ENCODE results near the gene KCNJ8.
"Not testable (repeated sequence)": the region's sequence is repeated elsewhere in the genome, so short reads cannot be mapped to it uniquely, and the experiment has no call there.

Gene KCNJ8

DNA sequence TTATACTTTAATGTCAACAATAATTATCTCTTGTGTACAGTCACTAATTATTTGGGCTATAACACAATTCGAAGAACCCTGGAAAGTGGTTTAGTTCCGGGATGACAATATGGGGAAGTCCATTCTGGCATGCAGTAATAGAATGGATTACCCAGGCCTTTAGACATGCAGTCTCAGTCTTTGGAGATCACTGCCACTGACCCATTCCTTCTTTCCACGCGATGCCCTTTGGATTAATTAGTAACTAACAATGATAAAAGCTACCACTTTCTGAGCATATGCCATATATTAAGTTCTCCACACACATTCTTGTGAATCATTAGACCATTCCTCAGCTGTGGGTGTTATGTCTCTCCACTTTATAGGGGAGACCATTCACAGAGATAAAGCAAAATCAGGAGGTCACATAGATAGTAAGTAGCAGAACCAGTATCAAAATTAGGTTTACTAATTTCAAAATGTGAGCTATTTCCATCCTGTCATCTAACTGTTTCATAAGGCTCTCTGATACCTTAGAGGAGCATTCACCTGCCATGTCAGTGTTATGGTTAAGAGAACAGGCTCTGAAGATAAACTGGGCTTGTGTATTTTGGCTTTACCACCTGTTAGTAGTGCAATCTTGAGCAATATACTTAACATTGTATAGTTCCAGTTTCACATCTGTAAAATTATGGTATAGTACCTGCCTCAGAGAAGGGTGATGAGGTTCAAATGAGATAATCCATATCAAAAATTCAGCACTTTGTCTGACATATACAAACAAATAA lies 27.2 kb upstream of the KCNJ8 start:
- H3K4me3 ChIP-seq (ENCODE audit: low read depth, low read length) = no peak overlapping the region
- in situ Hi-C loops (cut with HindIII; ENCODE audit: low sequenced_read_pairs) = no loop called here
- no peak for DNase-seq (ENCODE audit: low read depth, low spot score)
- TF ChIP-seq, protein P1, sequence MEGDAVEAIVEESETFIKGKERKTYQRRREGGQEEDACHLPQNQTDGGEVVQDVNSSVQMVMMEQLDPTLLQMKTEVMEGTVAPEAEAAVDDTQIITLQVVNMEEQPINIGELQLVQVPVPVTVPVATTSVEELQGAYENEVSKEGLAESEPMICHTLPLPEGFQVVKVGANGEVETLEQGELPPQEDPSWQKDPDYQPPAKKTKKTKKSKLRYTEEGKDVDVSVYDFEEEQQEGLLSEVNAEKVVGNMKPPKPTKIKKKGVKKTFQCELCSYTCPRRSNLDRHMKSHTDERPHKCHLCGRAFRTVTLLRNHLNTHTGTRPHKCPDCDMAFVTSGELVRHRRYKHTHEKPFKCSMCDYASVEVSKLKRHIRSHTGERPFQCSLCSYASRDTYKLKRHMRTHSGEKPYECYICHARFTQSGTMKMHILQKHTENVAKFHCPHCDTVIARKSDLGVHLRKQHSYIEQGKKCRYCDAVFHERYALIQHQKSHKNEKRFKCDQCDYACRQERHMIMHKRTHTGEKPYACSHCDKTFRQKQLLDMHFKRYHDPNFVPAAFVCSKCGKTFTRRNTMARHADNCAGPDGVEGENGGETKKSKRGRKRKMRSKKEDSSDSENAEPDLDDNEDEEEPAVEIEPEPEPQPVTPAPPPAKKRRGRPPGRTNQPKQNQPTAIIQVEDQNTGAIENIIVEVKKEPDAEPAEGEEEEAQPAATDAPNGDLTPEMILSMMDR (IDR thresholded peaks at IDR 0.05; ENCODE audit: low read depth, low read length) = no peak

DNA sequence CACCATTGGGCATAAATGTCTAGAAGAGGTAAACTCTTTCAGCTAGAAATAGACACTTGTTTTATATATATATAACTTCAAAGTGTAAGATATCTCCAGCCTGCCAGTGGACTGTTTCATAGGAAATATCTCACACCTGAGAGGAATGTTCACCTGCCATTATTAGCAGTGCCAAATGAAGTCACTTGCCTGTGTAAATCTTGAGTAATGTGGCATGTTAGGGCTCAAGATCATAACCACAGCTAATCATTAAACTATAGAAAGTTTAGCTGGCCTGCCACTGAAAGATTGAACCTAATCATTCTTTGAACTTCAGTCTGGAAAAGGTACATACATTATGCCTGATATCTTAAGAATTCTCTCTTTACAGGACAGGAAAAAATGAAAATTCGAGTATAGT lies 25.5 kb upstream of the KCNJ8 start:
- H3K4me3 ChIP-seq (ENCODE audit: low read depth, low read length) = no peak overlapping the region
- DNase-seq (ENCODE audit: low read depth, low spot score) = no peak
- TF ChIP-seq, protein P1 (IDR thresholded peaks at IDR 0.05; ENCODE audit: low read depth, low read length) = no peak
- in situ Hi-C loops (cut with HindIII; ENCODE audit: low sequenced_read_pairs) = no loop called here

DNA sequence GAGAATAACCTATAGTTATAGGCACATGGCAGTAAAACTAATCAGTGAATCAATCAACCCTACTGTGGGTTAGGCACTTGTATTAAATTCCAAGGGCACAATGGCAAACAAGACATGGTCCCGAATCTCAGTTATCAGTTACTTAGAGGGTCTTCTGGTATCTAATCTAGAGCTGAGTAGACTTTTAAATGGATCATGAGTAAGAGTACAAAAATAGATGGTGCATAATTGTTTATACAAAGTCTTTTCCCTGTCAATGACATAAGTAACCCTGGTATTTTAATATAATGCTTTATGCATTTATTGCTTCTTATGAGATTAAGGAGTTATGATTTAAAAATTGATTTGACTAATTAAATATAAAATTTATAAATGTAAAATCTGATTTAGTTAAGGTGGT lies 23.0 kb upstream of the KCNJ8 start:
- in situ Hi-C loops (cut with HindIII; ENCODE audit: low sequenced_read_pairs) = no loop called here
- TF ChIP-seq, protein P1 (IDR thresholded peaks at IDR 0.05; ENCODE audit: low read depth, low read length) = no peak
- DNase-seq (ENCODE audit: low read depth, low spot score) = no peak
- no peak overlapping the region for H3K4me3 ChIP-seq (ENCODE audit: low read depth, low read length)

DNA sequence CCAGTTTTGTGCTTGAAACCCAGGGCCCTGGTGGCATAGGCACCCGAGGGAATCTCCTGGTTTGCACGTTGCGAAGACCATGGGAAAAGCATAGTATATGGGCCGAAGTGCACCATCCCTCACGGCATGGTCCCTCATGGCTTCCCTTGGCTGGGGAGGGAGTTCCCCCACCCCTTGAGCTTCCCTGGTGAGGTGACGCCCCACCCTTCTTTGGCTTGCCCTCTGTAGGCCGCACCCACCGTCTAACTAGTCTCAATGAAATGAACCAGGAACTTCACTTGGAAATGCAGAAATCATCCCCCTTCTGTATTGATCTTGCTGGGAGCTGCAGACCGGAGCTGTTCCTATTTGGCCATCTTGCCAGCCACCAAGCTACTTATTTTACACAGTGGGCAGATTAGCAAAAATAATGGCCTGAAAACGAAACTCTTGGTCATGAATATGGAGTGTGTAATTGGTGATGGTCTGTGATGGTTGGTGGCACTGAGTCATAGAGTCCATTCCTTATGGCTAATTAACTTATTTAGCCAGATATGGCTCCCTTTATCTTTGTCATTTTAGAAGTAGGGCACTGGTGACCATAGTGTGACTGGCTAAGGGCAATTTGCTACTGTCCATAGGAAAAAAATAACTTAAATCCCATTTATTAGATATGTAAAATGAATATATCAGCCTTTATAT lies 21.3 kb upstream of the KCNJ8 start:
- no peak overlapping the region for H3K4me3 ChIP-seq (ENCODE audit: low read depth, low read length)
- in situ Hi-C loops (cut with HindIII; ENCODE audit: low sequenced_read_pairs) = no loop called here
- TF ChIP-seq, protein P1 (IDR thresholded peaks at IDR 0.05; ENCODE audit: low read depth, low read length) = no peak
- no peak for DNase-seq (ENCODE audit: low read depth, low spot score)

DNA sequence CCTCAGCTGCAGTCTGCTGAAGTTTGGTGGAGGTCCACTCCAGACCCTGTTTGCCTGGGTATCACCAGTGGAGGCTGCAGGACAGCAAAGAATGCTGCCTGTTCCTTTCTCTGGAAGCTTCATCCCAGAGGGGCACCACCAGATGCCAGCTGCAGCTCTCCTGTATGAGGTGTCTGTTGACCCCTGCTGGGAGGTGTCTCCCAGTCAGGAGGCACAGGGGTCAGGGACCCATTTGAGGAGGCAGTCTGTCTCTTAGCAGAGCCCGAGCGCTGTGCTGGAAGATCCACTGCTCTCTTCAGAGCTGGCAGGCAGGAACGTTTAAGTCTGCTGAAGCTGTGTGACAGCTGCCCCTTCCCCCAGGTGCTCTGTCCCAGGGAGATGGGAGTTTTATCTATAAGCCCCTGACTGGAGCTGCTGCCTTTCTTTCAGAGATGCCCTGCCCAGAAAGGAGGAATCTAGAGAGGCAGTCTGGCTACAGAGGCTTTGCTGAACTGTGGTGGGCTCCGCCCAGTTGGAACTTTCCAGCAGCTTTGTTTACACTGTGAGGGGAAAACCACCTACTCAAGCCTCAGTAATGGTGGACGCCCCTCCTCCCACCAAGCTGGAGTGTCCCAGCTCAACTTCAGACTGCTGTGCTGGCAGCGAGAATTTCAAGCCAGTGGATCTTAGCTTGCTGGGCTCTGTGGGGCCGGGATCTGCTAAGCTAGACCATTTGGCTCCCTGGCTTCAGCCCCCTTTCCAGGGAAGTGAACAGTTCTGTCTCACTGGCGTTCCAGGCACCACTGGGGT lies 20.5 kb upstream of the KCNJ8 start:
- H3K4me3 ChIP-seq (ENCODE audit: low read depth, low read length); DNase-seq (ENCODE audit: low read depth, low spot score); in situ Hi-C loops (cut with HindIII; ENCODE audit: low sequenced_read_pairs): not testable (repeated sequence)

DNA sequence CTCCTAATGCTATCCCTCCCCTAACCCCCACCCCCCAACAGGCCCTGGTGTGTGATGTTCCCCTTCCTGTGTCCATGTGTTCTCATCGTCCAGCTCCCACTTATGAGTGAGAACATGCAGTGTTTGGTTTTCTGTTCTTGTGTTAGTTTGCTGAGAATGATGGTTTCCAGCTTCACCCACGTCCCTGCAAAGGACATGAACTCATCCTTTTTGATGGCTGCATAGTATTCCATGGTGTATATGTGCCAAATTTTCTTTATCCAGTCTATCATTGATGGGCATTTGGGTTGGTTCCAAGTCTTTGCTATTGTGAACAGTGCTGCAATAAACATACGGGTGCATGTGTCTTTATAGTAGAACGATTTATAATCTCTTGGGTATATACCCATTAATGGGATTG lies 15.2 kb upstream of the KCNJ8 start:
- H3K4me3 ChIP-seq (ENCODE audit: low read depth, low read length); DNase-seq (ENCODE audit: low read depth, low spot score); in situ Hi-C loops (cut with HindIII; ENCODE audit: low sequenced_read_pairs): not testable (repeated sequence)

DNA sequence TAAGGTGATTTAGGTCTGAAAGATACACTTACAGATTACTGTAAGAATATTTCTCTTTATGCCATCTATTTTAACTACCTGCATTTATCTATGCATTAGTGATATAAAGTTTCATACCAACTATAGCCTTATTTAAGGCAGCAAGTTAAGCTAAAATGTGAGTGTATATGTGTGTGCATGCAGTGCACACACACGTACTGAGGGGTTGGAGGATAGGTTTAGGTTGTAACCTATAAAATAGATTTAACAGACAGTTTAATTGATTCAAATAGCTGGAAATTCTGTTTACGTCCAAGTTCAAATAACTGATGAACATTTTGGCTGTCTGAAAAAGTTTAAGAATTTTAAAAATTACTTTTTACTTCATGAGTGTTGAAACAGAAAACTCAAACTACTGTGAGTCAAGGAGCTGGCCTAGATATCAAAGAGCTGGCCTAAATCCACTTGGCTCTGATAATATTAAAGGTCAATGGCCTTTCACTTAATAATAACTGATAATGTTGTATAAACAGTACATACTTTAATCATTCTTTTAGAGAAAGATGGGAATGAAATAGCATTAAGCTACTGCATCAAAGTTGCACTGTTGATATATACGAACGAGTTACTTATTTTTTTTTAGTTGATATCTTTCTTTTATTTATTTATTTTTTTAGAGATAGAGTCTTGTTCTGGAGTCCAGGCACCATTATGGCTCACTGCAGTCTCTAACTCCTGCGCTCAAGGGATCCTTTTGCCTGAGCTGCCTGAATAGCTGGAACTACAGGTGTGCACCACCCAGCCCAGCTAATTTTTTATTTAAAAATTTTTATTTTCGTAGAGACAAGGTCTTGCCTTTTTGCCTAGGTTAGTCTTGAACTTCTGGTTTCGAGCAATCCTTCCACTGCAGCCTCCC lies 13.8 kb upstream of the KCNJ8 start:
- no peak overlapping the region for H3K4me3 ChIP-seq (ENCODE audit: low read depth, low read length)
- no peak for DNase-seq (ENCODE audit: low read depth, low spot score)
- in situ Hi-C loops (cut with HindIII; ENCODE audit: low sequenced_read_pairs) = no loop called here
- TF ChIP-seq, protein P1 (IDR thresholded peaks at IDR 0.05; ENCODE audit: low read depth, low read length) = no peak

Measured in astrocyte of the spinal cord (primary cell).